GM19238 (cell line): ENCODE data around the gene KISS1.
A peak's percentile ranks its signal among the peaks of the same experiment; 100 is the strongest.

Experiments
- DNase-seq: peaks from one replicate; pipeline ENCODE4 v3.0.0; 2011; ENCODE audit warnings: low spot score; ENCODE audit not compliant: insufficient read length

The KISS1 gene

DNA sequence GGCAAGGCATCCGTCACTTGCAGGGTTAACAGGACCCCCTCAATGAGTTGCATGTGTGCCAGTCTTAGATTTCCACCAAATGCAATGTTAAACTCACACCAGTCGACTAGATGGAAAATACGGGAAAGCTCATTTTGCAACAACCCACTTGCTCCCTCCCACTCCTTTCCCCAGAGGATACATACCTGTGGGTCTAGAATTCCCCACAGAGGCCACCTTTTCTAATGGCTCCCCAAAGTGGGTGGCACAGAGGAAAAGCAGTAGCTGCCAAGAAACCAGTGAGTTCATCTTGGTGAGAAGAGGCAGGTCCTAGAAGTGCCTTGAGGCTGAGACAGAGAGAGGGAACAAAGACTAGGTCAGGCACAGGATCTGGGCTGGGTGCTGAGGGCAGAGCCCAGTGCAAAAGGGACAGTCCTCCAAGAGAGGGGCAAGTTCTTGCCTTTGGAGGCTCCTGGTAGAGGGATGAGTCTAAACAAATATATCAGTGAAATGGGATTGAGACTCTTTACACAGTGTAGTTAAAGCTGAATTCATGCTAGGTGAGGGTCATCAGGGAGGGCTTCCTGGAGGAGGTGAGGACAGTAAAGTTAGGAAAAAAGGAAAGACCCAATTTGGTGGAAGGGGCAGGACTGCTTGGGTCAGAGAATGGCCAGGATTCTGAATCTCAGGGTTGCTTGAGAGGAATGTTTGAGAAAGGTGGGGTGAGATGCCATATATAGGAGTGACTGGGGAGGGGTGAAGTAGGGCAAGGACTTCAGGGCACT lies 3.5 kb downstream of the KISS1 start:
- DNase-seq, result no peak

DNA sequence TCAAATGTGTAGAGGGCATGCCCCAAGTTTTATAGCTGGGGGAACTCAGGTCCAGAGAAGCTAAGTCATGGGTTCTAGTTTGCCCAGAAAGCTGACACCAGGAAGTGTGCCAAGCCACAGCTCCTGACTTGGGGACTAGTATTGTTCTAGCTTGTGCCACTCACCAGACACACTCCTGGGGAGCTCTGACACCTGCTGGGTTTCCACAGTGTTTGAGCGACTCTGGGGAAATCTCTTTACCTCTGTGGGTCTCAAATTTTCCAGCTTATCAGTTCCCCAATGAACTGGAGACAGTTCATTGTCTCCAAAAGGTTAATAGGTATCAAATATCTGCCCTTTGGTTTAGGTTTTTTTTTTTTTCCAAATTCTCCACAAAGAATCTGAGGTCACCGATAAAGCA lies 4.2 kb downstream of the KISS1 start:
- no peak for DNase-seq

DNA sequence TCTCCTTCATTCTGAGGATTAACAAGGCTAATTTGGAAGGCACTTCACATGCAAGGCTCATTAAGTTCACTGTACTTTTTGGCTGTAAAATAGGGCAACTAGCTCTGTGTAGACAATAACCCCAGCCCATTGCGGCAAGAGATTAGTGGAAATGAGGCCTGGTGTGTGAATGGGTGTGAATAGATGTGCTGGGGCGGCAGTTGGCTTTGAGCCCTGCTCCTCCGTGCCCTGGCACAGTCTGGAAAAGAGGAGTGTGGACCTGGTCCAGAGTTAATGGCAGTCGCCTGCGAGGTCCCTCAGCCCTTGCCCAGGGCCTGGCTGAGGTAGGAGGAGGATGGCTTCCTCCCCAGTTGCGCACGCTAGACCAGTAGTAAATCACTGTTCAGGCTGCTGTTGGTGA lies 4.8 kb downstream of the KISS1 start:
- DNase-seq, result no peak

DNA sequence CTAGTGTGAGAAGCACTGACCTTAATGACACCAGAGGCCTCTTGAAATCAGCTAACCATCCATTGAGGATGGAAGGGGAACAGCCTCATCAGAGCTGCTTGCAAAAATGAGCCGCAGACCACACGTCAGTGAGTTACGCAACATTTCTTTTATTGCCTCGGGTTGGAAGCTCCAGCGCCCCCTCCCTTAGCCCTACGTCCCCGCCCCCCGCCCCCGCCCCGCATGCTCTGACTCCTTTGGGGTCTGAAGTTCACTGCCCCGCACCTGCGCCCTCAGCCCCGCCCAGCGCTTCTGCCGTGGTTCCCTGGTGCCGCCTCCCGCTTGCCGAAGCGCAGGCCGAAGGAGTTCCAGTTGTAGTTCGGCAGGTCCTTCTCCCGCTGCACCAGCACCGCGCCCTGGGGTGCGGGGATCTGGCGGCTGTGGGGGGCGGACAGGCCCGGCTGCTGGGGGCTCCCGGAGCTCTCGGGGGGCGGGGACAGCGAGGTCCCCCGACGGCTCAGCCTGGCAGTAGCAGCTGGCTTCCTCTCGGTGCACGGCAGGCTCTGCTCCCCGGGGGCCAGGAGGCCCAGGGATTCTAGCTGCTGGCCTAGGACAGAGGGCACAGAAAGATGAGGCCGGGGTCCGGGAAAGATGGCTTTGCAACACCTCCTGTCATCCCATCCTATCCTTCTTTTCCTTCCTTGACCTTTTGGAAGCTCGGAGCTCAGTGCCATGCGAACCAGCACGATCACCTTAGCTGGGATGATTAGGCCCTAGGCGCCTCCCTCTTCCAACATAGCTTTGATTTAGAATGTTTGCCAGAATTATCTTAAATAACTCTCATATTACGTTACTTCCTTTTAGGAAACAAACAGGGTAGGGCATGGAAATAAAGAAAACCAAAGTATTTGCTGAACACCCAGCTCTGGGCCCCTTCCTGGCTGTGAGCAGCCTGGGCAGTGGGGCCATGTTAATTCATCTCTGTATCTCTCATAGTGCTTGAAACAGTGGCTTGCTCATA lies 5.8 kb downstream of the KISS1 start:
- DNase-seq, result no peak

DNA sequence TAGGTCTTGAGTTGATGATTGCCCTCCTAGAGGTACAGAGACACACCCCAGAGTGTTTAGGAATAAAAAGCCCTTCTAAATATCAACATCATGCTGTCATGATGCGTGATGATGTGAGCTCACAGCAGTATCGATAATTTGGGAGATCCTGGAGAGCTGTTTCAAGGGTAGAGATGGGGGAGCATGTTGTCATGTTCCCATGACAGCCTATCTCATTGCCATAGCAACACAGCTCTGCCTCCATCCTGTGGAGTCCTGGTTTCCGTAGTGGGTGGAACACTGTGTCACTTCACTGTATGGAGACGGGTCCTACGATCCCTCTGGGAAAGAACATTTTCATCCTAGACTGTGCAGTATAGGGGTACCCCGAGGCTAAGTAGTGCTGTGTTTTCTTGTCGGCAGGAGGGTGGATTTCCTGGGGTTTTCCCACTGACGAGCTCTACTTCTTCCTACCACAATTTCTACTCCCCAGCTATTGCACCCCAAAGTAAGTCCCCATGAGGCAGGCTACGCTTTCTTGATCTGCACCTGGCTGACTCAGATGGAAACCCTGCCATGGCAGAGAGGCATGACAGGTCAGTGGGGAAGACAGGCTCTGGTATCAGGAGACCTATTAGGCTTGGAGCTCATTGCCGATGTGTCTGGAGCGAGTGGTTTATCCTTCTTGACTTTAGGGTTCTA lies 7.2 kb downstream of the KISS1 start:
- DNase-seq, result no peak

DNA sequence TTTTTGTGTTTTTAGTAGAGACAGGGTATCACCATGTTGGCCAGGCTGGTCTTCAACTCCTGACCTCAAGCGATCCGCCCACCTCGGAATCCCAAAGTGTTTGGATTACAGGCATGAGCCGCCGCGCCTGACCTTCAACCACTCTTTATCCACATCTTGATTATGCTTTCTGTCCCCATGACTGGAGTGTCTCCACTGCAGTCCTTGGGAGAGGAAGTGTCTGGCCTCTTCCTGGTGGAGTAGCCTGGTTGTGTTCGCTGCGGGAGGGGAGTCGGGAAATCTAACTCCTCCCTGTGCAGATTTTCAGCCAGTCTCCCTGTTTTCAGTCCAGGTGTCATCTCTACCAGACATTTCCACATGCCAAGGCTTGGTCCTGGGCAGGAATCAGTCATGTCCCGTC lies 9.7 kb downstream of the KISS1 start:
- DNase-seq, result no peak

DNA sequence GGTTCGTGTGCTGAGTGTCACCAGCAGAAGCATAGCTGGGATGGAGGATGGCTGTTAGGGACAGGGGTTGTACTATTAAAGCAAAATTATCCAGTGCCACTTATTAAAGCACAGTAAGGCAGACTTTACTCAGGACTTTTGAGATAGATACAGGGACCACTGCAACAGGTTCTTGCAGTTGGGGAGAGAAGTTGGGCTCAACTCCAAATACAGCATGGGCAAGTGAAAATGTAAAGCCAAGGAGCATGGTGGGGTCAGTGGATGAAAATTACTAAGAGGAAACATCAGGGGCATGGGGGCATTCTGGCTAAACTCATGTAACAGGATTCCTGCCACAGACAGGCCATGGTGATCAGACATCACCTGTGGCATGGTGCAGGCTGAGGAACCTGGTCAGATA lies 15.2 kb downstream of the KISS1 start:
- DNase-seq, result no peak

DNA sequence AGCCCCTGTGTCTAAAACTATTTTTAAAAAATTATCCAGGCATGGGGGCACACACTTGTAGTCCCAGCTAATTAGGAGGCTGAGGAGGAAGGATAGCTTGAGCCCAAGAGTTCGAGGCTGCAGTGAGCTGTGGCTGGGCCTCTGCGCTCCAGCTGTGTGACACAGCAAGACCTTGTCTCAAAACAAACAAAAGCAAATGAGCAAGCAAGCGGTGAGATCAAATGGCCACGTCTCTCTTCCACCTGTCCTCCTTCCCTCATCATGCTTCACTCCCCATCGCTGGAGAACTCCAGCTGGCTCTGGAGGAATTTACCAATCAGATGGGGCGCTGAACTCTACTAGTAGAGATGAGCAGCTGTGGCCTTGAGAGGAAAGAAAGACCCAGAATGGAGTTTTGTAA lies 16.2 kb downstream of the KISS1 start:
- DNase-seq, result no peak

DNA sequence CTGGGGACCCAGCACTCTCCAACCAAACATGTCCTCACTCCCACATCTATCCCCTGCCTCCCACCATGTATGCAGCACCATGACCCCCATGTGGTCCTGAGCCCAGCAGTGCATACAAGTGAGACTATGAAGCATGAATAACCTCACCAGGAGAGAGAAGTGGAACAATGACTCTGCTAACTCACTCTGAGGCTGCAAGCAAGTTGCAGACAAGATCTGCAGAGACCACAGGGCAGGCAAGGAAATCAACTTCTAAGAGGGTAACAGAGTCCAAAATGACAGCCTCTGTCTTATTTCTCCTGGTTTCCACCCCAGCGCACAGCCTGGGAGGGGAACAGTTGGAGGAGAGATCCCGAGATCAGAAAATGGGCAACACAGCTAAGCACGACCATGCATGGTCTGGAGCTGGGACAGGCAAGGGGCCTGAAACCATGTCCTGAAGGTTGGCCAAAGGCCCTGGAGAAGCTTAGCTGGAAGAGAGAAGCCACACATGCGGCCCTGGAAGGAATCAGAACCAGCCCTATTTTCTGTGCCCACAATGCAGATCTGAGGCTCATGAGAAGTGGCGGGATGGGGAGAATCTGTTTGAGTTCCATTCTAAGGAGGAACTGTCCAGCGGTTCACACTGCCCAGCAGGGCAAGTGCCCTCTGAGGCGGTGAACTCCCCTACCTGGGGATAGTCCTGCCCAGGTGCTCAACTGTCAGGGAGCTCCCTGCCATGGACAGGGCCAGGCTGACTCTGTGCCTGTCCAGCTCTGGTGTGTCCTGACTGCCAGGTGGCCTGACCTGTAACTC lies 17.6 kb downstream of the KISS1 start:
- no peak for DNase-seq

DNA sequence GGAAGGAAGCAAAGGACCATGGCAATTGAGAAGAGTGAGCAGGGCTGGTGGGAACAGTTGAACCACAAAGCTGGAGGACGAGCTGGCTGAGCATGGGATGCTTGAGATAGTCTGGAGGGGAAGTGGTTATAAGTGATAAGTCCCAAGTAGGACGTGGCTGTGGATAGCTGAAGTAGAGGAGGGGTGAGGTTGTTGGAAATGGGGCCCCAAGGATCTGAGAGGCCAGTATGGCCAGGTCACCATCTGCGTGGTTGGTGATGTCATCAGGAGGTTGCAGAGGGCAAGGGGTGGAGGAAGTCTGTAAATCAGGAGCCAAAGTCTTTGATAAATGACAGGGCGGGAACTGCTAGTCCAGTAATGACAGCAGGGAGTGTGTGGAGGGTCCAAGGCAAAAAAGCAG lies 19.2 kb downstream of the KISS1 start:
- no peak for DNase-seq

DNA sequence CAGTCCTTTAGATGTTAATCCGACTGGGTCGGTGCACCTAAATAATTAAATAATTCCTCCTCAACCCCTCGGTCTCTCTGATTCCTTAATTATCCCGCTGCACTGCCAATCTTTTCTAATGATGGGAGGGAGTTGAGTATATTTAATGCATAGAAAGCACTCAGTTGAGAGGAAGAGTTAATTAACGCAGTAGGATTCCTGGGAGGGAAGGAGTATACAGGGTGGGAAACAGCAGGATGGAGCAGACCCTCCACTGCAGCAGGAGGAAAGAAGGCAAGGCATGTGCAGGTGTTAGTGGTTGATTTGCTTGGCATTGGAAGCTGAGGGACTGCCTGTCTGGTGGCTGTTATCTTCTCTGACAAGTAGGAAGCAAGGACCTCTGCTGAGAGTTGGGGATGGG lies 20.2 kb downstream of the KISS1 start:
- DNase-seq, result no peak

DNA sequence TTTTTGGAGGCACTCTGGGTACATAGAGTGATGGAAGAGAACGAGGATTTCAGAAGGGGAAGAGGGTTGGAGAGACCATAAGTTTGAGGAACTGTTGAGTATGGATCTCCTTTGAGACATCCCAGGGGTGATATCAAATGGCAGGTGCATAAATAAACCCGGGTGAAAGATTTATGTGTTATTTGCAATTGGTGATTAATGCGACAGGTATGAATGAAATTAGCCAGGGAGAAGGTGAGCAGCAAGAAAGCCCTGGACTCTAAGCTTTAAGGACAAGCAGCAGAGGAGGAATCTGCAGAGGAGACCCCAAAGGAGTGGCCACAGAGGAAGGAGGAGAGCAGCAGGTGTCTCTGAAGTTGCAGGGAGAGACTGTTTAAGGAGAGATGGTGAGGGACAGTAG lies 21.3 kb downstream of the KISS1 start:
- DNase-seq, result no peak

DNA sequence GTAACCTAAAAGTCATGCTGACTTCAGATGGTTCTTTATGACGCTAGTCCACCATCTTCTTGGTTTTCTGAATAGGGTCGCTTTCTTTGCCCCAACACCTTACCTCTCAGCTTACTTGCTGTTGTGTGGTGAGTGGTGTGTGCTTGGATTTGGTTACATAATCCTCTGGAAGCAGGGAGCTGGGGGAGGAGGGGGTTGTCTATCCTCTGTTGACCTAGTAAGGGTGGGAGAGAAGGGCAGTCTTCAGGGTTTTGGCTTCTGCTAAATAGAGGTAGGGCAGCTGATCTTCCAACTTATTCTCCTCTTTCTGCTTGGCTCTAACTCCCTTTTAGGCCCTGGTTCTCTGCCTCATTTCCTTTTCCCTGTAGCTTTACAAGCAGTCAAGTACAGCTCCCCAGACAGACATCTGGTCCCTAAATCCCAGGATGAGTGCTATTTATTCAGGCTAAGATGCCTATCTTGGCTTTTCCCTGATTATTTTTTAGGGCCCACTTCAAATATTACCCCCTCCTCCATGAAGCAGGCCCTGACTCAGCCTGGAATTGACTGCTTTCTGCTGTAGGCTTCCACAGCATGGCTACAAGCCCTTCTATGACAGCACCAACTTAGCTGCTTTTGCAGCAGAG lies 23.8 kb downstream of the KISS1 start:
- DNase-seq, result no peak

DNA sequence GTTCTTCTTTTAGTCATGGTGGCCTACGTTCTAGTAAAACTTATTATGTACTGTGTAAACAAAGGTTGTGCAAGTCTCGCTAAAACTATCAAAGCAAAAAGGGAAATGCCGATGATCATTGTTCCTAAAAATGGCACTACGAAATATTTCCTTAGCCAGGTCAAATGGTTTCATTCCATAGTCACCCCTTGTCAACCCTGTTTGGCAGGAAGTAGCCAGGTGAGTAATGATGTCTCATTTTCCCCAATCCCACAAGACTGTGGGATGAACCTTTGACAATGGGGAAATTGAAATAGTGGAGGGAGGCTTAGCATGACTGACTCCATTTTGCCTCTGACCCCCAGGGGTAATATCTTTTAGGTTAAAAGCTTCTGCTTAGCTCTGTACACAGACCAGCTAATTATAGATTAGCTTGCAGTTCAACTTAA lies 24.5 kb downstream of the KISS1 start:
- DNase-seq, result no peak

DNA sequence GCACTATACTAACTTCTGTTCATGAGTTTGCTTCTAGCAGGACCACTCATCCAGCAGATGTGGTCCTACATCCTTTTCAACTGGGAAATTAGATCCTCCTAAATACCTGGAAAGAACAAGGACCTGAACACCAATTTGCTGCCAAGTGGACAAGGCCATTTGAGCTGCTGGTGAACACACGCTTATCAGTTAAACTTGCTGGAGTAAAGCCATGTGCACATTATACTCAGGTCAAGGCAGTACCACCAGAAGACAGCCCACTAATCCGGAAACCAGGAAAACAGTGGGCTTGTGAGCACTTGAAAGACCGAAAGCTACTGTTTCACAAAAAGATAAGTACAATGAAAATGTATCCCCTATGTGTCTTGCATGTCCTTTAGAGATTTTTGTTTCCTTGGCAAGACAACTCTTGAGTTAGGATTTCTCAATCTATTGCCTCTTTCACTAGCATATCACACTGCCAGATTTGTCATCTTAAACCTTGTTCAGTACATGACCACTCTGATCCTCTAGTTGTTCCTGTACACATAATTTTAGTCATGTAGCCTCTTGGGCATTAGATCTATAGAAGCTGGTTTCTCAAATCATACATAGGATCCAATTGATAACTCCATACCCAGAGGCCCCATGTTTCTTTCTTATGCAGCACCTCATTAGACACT lies 25.7 kb downstream of the KISS1 start:
- no peak for DNase-seq

DNA sequence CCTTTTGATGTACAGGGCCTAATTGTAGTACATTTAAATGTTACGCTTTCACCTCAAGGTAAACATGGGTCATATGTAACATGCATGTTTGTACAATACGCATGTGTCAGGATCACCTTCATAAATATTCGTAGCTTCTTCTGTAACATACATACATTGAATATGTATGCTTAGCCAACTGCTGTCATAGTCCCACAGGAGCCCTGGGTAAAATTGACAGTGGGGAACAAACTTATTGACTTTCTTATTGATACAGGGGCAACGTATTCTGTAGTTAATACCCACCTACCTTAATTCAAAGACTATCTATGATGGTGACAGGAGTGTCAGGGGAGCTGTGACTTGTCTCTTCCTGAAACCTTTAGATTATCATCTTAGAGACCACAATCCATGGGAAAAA lies 26.4 kb downstream of the KISS1 start:
- no peak for DNase-seq

DNA sequence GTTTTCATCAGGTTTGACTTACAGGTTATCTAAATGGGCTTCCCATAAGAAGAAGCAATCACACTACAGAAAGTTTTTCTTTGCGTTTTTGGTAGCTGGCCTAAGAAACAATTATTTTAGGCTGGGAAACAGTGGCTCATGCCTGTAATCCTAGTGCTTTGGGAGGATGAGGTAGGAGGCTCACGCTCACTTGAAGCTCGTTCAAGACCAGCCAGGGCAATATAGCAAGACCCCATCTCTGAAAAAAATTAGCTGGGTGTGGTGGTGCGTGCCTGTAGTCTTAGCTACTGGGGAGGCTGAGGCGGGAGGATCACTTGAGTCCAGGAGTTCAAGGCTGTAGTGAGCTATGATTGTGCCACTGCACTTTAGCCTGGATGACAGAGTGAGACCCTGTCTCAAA lies 28.6 kb downstream of the KISS1 start:
- DNase-seq, result no peak

DNA sequence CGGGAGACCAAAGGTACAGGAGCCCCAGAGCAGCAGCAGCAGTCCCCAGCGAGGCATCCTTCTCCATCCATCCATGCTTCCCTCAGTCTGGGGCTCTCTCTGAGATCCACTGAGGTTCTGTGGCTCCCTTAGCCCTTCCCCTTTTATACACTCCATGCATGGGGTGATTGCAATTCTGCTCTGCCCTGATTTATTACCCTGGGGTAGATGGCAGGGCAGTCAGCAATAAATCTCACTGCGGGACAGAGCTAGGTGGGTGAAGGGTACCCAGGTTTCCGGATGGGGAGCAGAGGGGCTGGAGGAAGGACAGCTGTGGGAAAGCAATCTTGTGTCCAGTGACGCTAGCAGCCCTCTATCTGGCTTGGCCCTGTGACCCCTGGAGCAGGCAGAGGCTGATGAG lies 30.1 kb downstream of the KISS1 start, which contains the start of gene REN:
Gene REN (minus strand): TSS at position 119 of the 400 bp plus-strand sequence. CDS start 44 bp downstream, at position 75.
- no peak for DNase-seq

DNA sequence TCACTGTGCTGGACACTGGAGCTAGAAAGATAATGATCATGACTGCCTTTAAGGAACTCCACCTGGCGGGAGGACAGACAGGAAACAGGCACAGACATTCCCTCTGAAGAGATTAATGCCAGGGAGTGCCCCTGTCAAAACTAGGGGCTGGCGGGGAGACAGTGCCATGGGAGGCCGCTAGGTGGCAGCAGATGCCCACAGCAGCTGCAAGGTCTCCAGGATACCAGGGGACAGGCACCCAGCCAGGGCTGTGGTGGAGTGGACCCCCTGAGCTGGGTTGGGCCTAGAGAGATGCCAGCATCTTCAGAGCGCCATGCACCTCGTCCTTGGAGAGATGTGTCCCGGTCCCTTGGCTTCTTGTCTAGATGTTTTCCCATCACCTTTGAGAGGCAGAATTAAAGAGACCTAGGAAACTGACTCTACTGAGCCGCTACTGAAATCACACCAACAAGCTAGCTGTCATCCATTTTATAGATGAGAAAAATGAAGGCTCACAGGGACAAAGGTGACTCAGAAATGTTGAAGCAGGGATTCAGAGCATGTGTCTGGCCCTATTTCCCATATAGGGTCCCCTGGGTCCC lies 33.7 kb downstream of the KISS1 start:
- DNase-seq, result peak; percentile 84
